ENCODE measurements around the gene AKAIN1. TPM values are rescaled to one million over a fixed set of nuclear protein-coding genes. Genes with fewer than 3 reads are reported as not detected.

Gene AKAIN1
- total and polyA plus RNA-seq, 8 donors = 3.2 TPM; not detected in 7

- WGBS, 5 donors = 0 to 1% (median 0%) methylated on average over 54 to 71 of the region's 71 CpGs
- intact Hi-C loops (cut with DNase I; ENCODE audit: low total_unique reads) = no loop called here
- peak; percentile 89 to 96 (median 93) for TF ChIP-seq POLR2AphosphoS5 (IDR thresholded peaks at IDR 0.05)
- TF ChIP-seq EP300 (IDR thresholded peaks at IDR 0.05) = peak; percentile 34
- peak in 2 of 7 experiments; percentile 15 to 34 for TF ChIP-seq CTCF (IDR thresholded peaks at IDR 0.05)
- TF ChIP-seq POLR2A (IDR thresholded peaks at IDR 0.05) = peak in 2 of 4 donors; percentile 10 to 15
- Histone ChIP-seq H3K27me3 (no peaks in the 10 kb centered on the region), H3K9me3 (no peaks in the 10 kb centered on the region), H3K27ac (peak overlapping the region; percentile 96 to 100 (median 97)), H3K4me1 (peaks cover 11 to 42% (median 36%) of the 10 kb centered on the region in 4 donors), H3K36me3 (peaks cover 4 to 28% (median 25%) of the 10 kb centered on the region in 4 donors), H3K4me3 (peak overlapping the region; percentile 62 to 77 (median 73))
- peak; percentile 87 to 97 for DNase-seq
Observed at GRCh38 chr18:5237723-5238370, 40.8 kb upstream of the AKAIN1 start.

- peaks cover 4 to 22% (median 19%) of the 10 kb centered on the region in 4 donors for H3K36me3 ChIP-seq
- DNase-seq = no peak
- TF ChIP-seq EP300 (IDR thresholded peaks at IDR 0.05) = no peak
- no peak for TF ChIP-seq CTCF (IDR thresholded peaks at IDR 0.05)
- no peak for TF ChIP-seq POLR2A (IDR thresholded peaks at IDR 0.05)
- no peak for TF ChIP-seq POLR2AphosphoS5 (IDR thresholded peaks at IDR 0.05)
- WGBS, 5 donors = 2 to 3% (median 2%) methylated on average over 16 to 23 of the region's 23 CpGs
- H3K4me1 ChIP-seq = peaks cover 11 to 42% (median 36%) of the 10 kb centered on the region in 4 donors
- intact Hi-C loops (cut with DNase I; ENCODE audit: low total_unique reads) = no loop called here
- peak overlapping the region; percentile 96 to 100 (median 97) for H3K27ac ChIP-seq
- H3K9me3 ChIP-seq = peaks cover 0 to 3% (median 0%) of the 10 kb centered on the region in 4 donors
- peaks cover 0 to 2% (median 0%) of the 10 kb centered on the region in 3 donors for H3K27me3 ChIP-seq
- peak overlapping the region; percentile 62 to 77 (median 73) for H3K4me3 ChIP-seq
Observed at GRCh38 chr18:5237083-5237722, 40.1 kb upstream of the AKAIN1 start.

- Histone ChIP-seq H3K36me3 (no peaks in the 10 kb centered on the region), H3K9me3 (no peaks in the 10 kb centered on the region), H3K4me3 (no peak overlapping the region), H3K27ac (no peak overlapping the region), H3K4me1 (no peaks in the 10 kb centered on the region), H3K27me3 (no peaks in the 10 kb centered on the region)
- TF ChIP-seq CTCF (IDR thresholded peaks at IDR 0.05) (no peak), POLR2AphosphoS5 (IDR thresholded peaks at IDR 0.05) (no peak), EP300 (IDR thresholded peaks at IDR 0.05) (no peak), POLR2A (IDR thresholded peaks at IDR 0.05) (no peak)
- intact Hi-C loops (cut with DNase I; ENCODE audit: low total_unique reads) = no loop called here
- 62 to 72% (median 66%) methylated on average over 3 of the region's 3 CpGs for WGBS, 5 donors
- DNase-seq = no peak
Observed at GRCh38 chr18:5214583-5215351, 17.7 kb upstream of the AKAIN1 start.

- intact Hi-C loops (cut with DNase I; ENCODE audit: low total_unique reads) = no loop called here
- 27 to 43% (median 38%) methylated on average over 4 of the region's 4 CpGs for WGBS, 5 donors
- no peaks in the 10 kb centered on the region for H3K9me3 ChIP-seq
Observed at GRCh38 chr18:5207471-5208150, 10.6 kb upstream of the AKAIN1 start.

More at GRCh38 chr18:5207471-5208150, 10.6 kb upstream of the AKAIN1 start:
- Histone ChIP-seq H3K4me1 (no peaks in the 10 kb centered on the region), H3K27me3 (no peaks in the 10 kb centered on the region), H3K36me3 (no peaks in the 10 kb centered on the region), H3K27ac (no peak overlapping the region), H3K4me3 (no peak overlapping the region)
- no peak for DNase-seq
- TF ChIP-seq EP300 (IDR thresholded peaks at IDR 0.05) (no peak), POLR2AphosphoS5 (IDR thresholded peaks at IDR 0.05) (no peak), POLR2A (IDR thresholded peaks at IDR 0.05) (no peak), CTCF (IDR thresholded peaks at IDR 0.05) (no peak)

All from stomach (tissue), 9 donors.